ENCODE data around the gene CCNQ.
A peak's percentile ranks its signal among the peaks of the same experiment; 100 is the strongest.
"Not testable (repeated sequence)": the region's sequence is repeated elsewhere in the genome, so short reads cannot be mapped to it uniquely, and the experiment has no call there.

CCNQ gene

GRCh38 chrX:153611298-153612095 is 12.6 kb upstream of the CCNQ start:
- no peak overlapping the region for H3K27ac ChIP-seq
- TF ChIP-seq CTCF (conservative IDR thresholded peaks at IDR 0.05), result no peak

- H3K27ac ChIP-seq, result no peak overlapping the region
- no peak for TF ChIP-seq CTCF (conservative IDR thresholded peaks at IDR 0.05)
These were observed 11.9 kb upstream of the CCNQ start for GRCh38 chrX:153610836-153611213.

GRCh38 chrX:153609917-153610835 is 11.2 kb upstream of the CCNQ start:
- peak; percentile 83 for TF ChIP-seq CTCF (conservative IDR thresholded peaks at IDR 0.05)
- 0 out of 2 replicates have a peak overlapping the region, but pooled peaks have one; percentile 24 for H3K27ac ChIP-seq

GRCh38 chrX:153608806-153609205 is 9.9 kb upstream of the CCNQ start:
- no peak for TF ChIP-seq CTCF (conservative IDR thresholded peaks at IDR 0.05)
- no peak overlapping the region for H3K27ac ChIP-seq

GRCh38 chrX:153608376-153608775 is 9.4 kb upstream of the CCNQ start:
- TF ChIP-seq CTCF (conservative IDR thresholded peaks at IDR 0.05), result no peak
- H3K27ac ChIP-seq, result no peak overlapping the region

GRCh38 chrX:153606503-153606902 is 7.6 kb upstream of the CCNQ start:
- no peak for TF ChIP-seq CTCF (conservative IDR thresholded peaks at IDR 0.05)

GRCh38 chrX:153604666-153605380 is 5.9 kb upstream of the CCNQ start:
- not testable (repeated sequence) for H3K27ac ChIP-seq

More at GRCh38 chrX:153606503-153606902, 7.6 kb upstream of the CCNQ start:
- H3K27ac ChIP-seq, result no peak overlapping the region
